Measurements from ENCODE around the gene VWA2.

GRCh38 chr10:114266521-114266920, 27.5 kb downstream of the VWA2 start:
- no peak for TF ChIP-seq POLR2A (IDR thresholded peaks at IDR 0.05)
- no peak for TF ChIP-seq CTCF (IDR thresholded peaks at IDR 0.05)

Measured in Peyer's patch (tissue), 4 donors.